Measurements from ENCODE around the gene PCDHB6.
"Not testable (repeated sequence)": the region's sequence is repeated elsewhere in the genome, so short reads cannot be mapped to it uniquely, and the experiment has no call there.

The PCDHB6 gene

DNA sequence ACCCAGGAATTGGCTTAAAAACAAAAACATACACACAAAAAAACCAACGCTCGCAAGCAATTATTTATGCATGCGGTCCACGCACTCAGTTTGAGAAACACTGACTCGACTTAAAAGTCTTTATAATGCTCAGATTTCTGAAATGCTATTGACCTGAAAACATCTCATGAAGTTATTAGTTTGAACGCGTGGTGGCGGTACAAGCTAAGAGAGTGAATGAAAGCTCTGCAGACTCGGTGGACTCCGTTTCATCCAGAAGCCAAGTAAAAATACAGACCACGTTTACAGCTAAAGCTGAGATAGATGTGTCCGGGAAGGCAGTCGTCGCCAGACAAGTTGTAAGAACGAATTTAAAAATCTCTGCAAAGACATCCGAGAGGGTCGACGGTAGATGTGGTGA lies at the start of gene PCDHB6:
TSS of gene PCDHB6 (plus strand) at position 246 of the 400 bp plus-strand sequence. CDS start 201 bp downstream, outside the sequence.
- DNase-seq, result peak in 1 of 2 experiments; percentile 43

GRCh38 chr5:141100243-141100805 lies 49.5 kb upstream of the PCDHB6 start, which contains the start of gene PCDHB3:
Gene PCDHB3 (plus strand): TSS chr5:141100473. CDS start chr5:141100650, 177 bp downstream.
- no peak for DNase-seq

GRCh38 chr5:141101059-141101458 lies 48.8 kb upstream of the PCDHB6 start:
- no peak for DNase-seq

DNA sequence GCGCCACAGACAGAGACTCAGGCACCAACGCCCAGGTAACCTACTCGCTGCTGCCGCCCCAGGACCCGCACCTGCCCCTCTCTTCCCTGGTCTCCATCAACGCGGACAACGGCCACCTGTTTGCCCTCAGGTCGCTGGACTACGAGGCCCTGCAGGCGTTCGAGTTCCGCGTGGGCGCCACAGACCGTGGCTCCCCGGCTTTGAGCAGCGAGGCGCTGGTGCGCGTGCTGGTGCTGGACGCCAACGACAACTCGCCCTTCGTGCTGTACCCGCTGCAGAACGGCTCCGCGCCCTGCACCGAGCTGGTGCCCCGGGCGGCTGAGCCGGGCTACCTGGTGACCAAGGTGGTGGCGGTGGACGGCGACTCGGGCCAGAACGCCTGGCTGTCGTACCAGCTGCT lies 47.8 kb upstream of the PCDHB6 start:
- DNase-seq, result not testable (repeated sequence)

GRCh38 chr5:141102471-141102870 lies 47.4 kb upstream of the PCDHB6 start:
- not testable (repeated sequence) for DNase-seq

DNA sequence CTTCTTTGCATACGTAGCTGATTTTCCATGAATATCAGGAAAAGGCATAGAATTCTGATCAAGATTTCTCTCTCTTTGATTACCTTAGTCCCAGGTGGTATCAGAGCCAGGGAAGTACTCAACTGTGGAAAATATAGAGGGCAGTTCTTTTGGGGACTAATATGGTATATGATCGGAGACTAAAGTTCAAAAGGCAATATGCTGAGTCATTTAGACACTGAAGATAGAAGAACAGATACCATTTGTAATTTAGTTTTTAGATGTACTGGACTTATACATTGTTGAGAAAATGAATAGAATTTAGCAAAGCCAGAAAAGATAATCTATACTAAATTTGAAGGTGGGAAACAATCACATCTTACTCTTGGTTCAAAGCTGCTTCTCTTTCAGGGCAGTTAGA lies 44.5 kb upstream of the PCDHB6 start:
- DNase-seq, result no peak

- DNase-seq, result no peak
These were observed 30.6 kb upstream of the PCDHB6 start for GRCh38 chr5:141119250-141119649.

DNA sequence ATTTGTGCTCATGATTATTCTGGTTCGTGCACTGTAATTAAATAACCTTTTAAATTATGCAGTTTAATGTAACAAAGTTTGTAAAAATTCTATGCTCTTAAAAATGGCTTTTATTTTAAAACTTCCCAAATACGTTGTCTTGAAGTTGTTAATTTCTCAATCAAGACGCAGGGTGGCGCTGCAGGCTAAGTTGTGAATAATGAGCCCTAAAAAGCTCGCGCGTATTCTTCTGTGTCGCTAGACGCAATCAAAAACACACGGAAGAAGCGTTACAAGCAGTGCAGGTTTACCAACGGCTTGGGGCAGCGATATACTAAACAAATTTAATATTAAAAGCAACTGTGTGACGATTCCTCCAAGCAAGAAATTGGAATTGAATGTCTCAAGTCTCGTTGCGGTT lies 28.3 kb upstream of the PCDHB6 start, which contains the start of gene PCDHB4:
TSS of gene PCDHB4 (plus strand) at position 256 of the 400 bp plus-strand sequence. CDS start 181 bp downstream, outside the sequence.
- no peak for DNase-seq

DNA sequence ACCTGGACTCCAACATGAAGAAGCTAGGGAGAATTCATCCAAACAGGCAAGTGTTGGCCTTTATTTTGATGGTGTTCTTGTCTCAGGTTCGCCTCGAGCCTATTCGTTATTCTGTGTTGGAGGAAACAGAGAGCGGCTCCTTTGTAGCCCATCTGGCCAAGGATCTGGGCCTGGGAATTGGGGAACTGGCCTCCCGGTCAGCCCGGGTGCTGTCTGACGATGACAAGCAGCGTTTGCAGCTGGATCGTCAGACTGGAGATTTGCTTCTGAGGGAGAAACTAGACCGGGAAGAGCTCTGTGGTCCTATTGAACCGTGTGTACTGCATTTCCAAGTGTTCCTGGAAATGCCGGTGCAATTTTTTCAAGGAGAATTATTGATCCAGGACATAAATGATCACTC lies 27.9 kb upstream of the PCDHB6 start:
- no peak for DNase-seq

- not testable (repeated sequence) for DNase-seq
These were observed 26.3 kb upstream of the PCDHB6 start for GRCh38 chr5:141123396-141124135.

DNA sequence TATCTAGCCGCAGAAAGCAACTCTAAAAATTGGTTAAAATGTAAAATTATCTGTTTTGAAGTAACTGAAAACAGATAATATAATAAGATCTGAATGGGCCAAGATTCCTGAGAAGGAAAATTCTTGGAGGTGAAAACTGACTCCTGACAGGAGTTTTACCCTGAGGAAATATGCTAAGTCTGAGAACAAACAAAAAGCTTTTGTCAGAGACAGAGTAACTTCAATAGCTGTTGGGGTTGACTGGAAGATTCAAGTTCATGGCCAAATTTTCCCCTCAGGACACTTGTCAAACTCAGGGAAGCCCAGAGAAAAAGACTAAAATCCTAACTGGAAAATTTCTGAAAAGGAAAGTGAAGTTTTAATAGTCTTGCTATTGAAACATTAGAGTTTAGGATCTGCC lies 22.6 kb upstream of the PCDHB6 start:
- no peak for DNase-seq

- peak in 1 of 2 experiments; percentile 15 for DNase-seq
These were observed 14.7 kb upstream of the PCDHB6 start, which contains the start of gene PCDHB5 for GRCh38 chr5:141135030-141135717. Gene PCDHB5 (plus strand): TSS chr5:141135206. CDS start chr5:141135435, 229 bp downstream.

DNA sequence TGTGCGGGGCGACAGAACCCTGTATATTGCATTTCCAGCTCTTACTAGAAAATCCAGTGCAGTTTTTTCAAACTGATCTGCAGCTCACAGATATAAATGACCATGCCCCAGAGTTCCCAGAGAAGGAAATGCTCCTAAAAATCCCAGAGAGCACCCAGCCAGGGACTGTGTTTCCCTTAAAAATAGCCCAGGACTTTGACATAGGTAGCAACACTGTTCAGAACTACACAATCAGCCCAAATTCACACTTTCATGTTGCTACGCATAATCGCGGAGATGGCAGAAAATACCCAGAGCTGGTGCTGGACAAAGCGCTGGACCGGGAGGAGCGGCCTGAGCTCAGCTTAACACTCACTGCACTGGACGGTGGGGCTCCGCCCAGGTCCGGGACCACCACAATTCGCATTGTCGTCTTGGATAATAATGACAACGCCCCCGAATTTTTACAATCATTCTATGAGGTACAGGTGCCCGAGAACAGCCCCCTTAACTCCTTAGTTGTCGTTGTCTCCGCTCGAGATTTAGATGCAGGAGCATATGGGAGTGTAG lies 14.1 kb upstream of the PCDHB6 start:
- DNase-seq, result no peak

DNA sequence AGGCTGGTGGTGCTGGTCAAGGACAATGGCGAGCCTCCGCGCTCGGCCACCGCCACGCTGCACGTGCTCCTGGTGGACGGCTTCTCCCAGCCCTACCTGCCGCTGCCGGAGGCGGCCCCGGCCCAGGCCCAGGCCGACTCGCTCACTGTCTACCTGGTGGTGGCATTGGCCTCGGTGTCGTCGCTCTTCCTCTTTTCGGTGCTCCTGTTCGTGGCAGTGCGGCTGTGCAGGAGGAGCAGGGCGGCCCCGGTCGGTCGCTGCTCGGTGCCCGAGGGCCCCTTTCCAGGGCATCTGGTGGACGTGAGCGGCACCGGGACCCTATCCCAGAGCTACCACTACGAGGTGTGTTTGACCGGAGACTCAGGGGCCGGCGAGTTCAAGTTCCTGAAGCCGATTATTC lies 12.5 kb upstream of the PCDHB6 start:
- not testable (repeated sequence) for DNase-seq

DNA sequence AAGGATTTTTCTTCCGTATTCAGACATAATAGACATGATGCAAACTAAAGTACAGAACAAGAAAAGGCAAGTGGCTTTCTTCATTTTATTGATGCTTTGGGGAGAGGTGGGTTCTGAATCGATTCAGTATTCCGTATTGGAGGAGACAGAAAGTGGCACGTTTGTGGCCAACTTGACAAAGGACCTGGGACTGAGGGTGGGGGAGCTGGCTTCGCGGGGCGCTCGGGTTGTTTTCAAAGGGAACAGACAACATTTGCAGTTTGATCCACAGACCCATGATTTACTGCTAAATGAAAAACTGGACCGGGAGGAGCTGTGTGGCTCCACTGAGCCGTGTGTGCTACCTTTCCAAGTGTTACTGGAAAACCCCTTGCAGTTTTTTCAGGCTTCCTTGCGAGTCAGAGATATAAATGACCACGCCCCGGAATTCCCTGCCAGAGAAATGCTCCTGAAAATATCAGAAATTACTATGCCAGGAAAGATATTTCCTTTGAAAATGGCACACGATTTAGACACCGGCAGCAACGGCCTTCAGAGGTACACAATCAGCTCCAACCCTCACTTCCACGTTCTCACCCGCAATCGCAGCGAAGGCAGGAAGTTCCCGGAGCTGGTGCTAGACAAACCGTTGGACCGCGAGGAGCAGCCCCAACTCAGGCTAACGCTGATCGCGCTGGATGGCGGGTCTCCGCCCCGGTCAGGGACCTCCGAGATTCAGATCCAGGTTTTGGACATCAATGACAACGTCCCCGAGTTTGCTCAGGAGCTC lies 551 bp downstream of the PCDHB6 start:
- no peak for DNase-seq

GRCh38 chr5:141150993-141151325 lies 1.1 kb downstream of the PCDHB6 start:
- no peak for DNase-seq

DNA sequence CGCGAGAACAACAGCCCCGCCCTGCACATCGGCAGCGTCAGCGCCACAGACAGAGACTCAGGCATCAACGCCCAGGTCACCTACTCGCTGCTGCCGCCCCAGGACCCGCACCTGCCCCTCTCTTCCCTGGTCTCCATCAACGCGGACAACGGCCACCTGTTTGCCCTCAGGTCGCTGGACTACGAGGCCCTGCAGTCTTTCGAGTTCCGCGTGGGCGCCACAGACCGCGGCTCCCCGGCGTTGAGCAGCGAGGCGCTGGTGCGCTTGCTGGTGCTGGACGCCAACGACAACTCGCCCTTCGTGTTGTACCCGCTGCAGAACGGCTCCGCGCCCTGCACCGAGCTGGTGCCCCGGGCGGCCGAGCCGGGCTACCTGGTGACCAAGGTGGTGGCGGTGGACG lies 1.8 kb downstream of the PCDHB6 start:
- DNase-seq, result not testable (repeated sequence)

- not testable (repeated sequence) for DNase-seq
These were observed 2.2 kb downstream of the PCDHB6 start for GRCh38 chr5:141152096-141152495.

GRCh38 chr5:141155540-141156374 lies 5.9 kb downstream of the PCDHB6 start:
- DNase-seq, result no peak

- DNase-seq, result not testable (repeated sequence)
These were observed 7.5 kb downstream of the PCDHB6 start for GRCh38 chr5:141157356-141157755.

GRCh38 chr5:141157901-141158300 lies 8.0 kb downstream of the PCDHB6 start:
- not testable (repeated sequence) for DNase-seq
